SH-SY5Y (cell line): ENCODE data around the gene RELA.

Experiments used
- GATA2 ChIP-seq: IDR thresholded peaks from 2 replicates; pipeline ENCODE4 v1.6.1; 2011; ENCODE audit warnings: mild to moderate bottlenecking, low read depth, low read length
- GATA3 ChIP-seq: IDR thresholded peaks from 2 replicates; pipeline ENCODE4 v1.6.1; 2011; ENCODE audit warnings: low read depth, mild to moderate bottlenecking, low read length, moderate library complexity

DNA sequence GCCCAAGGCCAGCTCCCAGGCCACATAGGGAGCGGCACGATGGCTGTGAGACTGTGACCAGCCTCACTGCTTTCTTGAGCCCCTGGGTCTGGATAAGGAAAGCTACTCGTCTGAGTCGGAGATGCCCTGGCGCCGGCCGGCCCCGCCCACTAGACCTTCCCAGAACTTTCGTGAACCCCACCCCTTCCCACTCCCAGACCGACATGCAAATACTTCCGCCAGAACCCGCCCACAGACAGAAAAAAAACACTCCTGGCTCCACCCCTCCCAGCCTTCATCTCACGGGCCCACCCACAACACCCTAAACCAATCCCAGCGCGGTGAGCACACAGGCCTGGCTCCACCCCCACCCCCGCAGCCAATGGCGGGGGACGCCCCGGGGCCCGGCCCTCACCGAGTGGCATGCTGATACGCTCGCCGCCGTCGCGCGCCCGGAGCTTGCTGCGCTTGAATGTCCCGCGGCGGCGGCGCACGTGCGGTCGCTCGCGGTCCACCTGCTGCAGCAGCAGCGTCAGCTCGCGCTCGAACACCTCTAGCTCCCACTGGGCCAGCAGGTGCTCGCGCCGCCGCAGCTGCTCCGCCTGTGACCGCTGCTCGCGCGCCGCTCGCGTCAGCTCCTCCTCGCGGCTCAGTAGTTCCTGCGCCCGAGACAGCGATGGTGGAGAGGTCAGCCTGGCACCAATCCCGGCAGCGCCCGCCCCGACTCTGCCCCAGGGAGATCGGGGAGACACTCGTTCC, 55.7 kb downstream of the RELA start:
- TF ChIP-seq GATA3 (no peak), GATA2 (no peak)
